Stomach (tissue), 9 donors: ENCODE measurements around the gene CEMIP. TPM values are rescaled to one million over a fixed set of nuclear protein-coding genes. Genes with fewer than 3 reads are reported as not detected.

ENCODE experiments used
- DNase-seq, 2 donors: peaks; one replicate each; pipeline versions ENCODE4 v3.0.0 to v3.0.0-alpha.2; 2013 to 2019
- H3K27ac ChIP-seq, 5 donors: fragments of 200-600 bp in 4 of 5; sonication (generic) in 4 of 5; one replicate each; pipeline ENCODE4 v1.5.1; 2013 to 2019; ENCODE audit warnings: mild to moderate bottlenecking in 1 of 5, moderate library complexity in 1 of 5
- H3K27me3 ChIP-seq, 3 donors: fragments of 200-600 bp; sonication (generic); one replicate each; pipeline ENCODE4 v1.5.1; 2017 to 2019; ENCODE audit warnings: mixed run types in 1 of 3
- H3K36me3 ChIP-seq, 4 donors: fragments of 200-600 bp; sonication (generic); 1 replicate in 3 of 4; 2 replicates in 1 of 4; pipeline ENCODE4 v1.5.1; 2016 to 2019
- H3K4me1 ChIP-seq, 4 donors: fragments of 200-600 bp; sonication (generic); one replicate each; pipeline ENCODE4 v1.5.1; 2016 to 2019
- H3K4me3 ChIP-seq, 4 donors: fragments of 200-600 bp; sonication (generic) in 3 of 4; one replicate each; pipeline ENCODE4 v1.5.1; 2016 to 2019; ENCODE audit warnings: mild to moderate bottlenecking in 1 of 4
- H3K9me3 ChIP-seq, 4 donors: fragments of 200-600 bp; sonication (generic); one replicate each; pipeline ENCODE4 v1.5.1; 2016 to 2019
- EP300 ChIP-seq: sonication (generic); formaldehyde crosslinking; IDR thresholded peaks from one replicate; pipeline ENCODE4 v1.6.1; 2017; ENCODE audit warnings: antibody characterized with exemption
- POLR2A ChIP-seq, 4 donors: fragments of 450-650 bp; IDR thresholded peaks; one replicate each; pipeline ENCODE4 v1.6.1; 2016; ENCODE audit warnings: antibody characterized with exemption in 4 of 4, control low read depth in 2 of 4, mild to moderate bottlenecking in 1 of 4, moderate library complexity in 1 of 4
- POLR2AphosphoS5 ChIP-seq, 3 donors: sonication (generic); formaldehyde crosslinking; IDR thresholded peaks; one replicate each; pipeline ENCODE4 v1.6.1; 2016; ENCODE audit warnings: antibody characterized with exemption in 3 of 3
- WGBS, 5 donors: extraction: QIAGEN DNeasy Blood & Tissue Kit in 3 of 5; methylation state at CpG; one replicate each; pipeline versions ENCODE4 v1.1.5 to v1.1.7; 2013 to 2018; 5-methylcytosine and 5-hydroxymethylcytosine counted together
- intact Hi-C: fragments of 100-400 bp; cut with DNase I; formaldehyde crosslinking; loops from one replicate; pipeline ENCODE4 v1.15.1; 2023; ENCODE audit warnings: low total_unique reads
- polyA plus RNA-seq, 3 donors: library from polyadenylated mRNA; stranded (reverse); fragments of 200-250 nt; gene quantifications; one replicate each; pipeline ENCODE4 v1.2.3, GENCODE V29; 2013
- total RNA-seq, 5 donors: library from RNA; depleted of rRNA; stranded (reverse); fragments of >200 nt; gene quantifications; one replicate each; pipeline versions ENCODE4 v1.1.0 to v1.2.3, GENCODE V29; 2014 to 2016
- TF ChIP-seq, protein P1 (sequence below), 7 experiments: fragments of 450-650 bp in 4 of 7; fragments of 200-600 bp in 3 of 7; sonication (generic) in 3 of 7; IDR thresholded peaks; one replicate each; pipeline ENCODE4 v1.5.1; 2016 to 2019; ENCODE audit warnings: antibody characterized with exemption in 7 of 7, control low read depth in 2 of 7, mild to moderate bottlenecking in 1 of 7
- donor health status: healthy with polysubstance abuse.
- donor health status: Bipolar disorder and iron deficiency.
- donor health status: healthy.

Gene CEMIP
- total and polyA plus RNA-seq, 8 donors: 0.53 to 2.6 (median 1.4) TPM; not detected in 4

DNA sequence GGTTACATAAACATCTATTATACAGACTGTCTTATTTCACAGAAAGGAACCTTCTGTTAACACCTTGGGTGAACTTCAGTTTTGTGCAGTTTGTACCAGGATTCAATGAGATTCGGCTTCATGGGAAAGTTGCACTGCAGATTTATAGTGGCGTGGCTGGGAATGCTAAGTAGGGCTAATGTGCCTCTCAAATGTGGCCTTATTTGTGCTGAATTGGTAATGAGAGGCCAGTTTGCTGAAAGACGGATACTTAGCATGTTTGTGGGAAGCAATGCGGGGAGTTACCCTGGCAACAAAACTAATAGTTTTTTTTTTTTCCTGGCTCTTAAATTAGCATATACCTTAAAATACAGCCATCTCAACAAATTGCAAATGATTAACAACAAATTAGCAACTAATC, 28.6 kb upstream of the CEMIP start:
- Histone ChIP-seq H3K27ac (no peak overlapping the region), H3K27me3 (no peaks in the 10 kb centered on the region), H3K4me1 (peaks cover 0 to 6% (median 2%) of the 10 kb centered on the region in 4 donors), H3K9me3 (no peaks in the 10 kb centered on the region), H3K4me3 (no peak overlapping the region), H3K36me3 (peaks cover 5 to 33% (median 28%) of the 10 kb centered on the region in 4 donors)
- TF ChIP-seq POLR2A (IDR thresholded peaks at IDR 0.05) (no peak), EP300 (no peak), POLR2AphosphoS5 (IDR thresholded peaks at IDR 0.05) (no peak)
- TF ChIP-seq, protein P1, sequence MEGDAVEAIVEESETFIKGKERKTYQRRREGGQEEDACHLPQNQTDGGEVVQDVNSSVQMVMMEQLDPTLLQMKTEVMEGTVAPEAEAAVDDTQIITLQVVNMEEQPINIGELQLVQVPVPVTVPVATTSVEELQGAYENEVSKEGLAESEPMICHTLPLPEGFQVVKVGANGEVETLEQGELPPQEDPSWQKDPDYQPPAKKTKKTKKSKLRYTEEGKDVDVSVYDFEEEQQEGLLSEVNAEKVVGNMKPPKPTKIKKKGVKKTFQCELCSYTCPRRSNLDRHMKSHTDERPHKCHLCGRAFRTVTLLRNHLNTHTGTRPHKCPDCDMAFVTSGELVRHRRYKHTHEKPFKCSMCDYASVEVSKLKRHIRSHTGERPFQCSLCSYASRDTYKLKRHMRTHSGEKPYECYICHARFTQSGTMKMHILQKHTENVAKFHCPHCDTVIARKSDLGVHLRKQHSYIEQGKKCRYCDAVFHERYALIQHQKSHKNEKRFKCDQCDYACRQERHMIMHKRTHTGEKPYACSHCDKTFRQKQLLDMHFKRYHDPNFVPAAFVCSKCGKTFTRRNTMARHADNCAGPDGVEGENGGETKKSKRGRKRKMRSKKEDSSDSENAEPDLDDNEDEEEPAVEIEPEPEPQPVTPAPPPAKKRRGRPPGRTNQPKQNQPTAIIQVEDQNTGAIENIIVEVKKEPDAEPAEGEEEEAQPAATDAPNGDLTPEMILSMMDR (IDR thresholded peaks at IDR 0.05): no peak
- intact Hi-C loops: no loop called here
- no peak for DNase-seq
- WGBS, 5 donors: 91 to 97% (median 92%) methylated on average over 4 of the region's 4 CpGs

GRCh38 chr15:80752204-80752603, 27.0 kb upstream of the CEMIP start:
- H3K9me3 ChIP-seq: no peaks in the 10 kb centered on the region
- H3K27me3 ChIP-seq: no peaks in the 10 kb centered on the region
- H3K36me3 ChIP-seq: peaks cover 5 to 42% (median 30%) of the 10 kb centered on the region in 4 donors
- no peak for DNase-seq
- no peak overlapping the region for H3K27ac ChIP-seq
- intact Hi-C loops: no loop called here
- WGBS, 5 donors: 45 to 66% (median 50%) methylated on average over 4 of the region's 4 CpGs
- H3K4me3 ChIP-seq: no peak overlapping the region
- peaks cover 0 to 6% (median 2%) of the 10 kb centered on the region in 4 donors for H3K4me1 ChIP-seq
- TF ChIP-seq EP300: no peak
- TF ChIP-seq POLR2A (IDR thresholded peaks at IDR 0.05): no peak
- no peak for TF ChIP-seq POLR2AphosphoS5 (IDR thresholded peaks at IDR 0.05)

DNA sequence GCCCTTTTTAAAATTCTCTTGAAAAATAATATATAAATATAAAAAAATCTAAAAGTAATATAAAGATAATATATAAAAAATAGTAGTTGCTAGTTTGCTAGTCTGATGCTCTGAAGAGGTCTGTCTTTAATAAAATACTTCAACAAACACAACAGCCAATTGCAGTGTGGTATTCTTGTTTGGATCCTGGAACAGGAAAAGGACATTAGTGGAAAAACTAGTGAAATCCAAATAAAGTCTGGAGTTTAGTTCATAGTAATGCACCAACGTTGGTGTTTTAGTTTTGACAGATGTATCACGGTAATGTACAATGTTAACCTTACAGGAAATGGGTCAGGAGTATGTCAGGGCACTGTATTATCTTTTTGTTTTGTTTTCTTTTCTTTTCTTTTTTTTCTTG, 26.0 kb upstream of the CEMIP start:
- no peak for DNase-seq
- Histone ChIP-seq H3K27me3 (no peaks in the 10 kb centered on the region), H3K4me1 (peaks cover 0 to 11% (median 4%) of the 10 kb centered on the region in 4 donors), H3K36me3 (peaks cover 5 to 42% (median 30%) of the 10 kb centered on the region in 4 donors), H3K9me3 (no peaks in the 10 kb centered on the region), H3K27ac (no peak overlapping the region), H3K4me3 (no peak overlapping the region)
- intact Hi-C loops: no loop called here
- 23 to 44% (median 29%) methylated on average over 2 of the region's 2 CpGs for WGBS, 5 donors
- TF ChIP-seq, protein P1 (IDR thresholded peaks at IDR 0.05): no peak
- TF ChIP-seq EP300 (no peak), POLR2AphosphoS5 (IDR thresholded peaks at IDR 0.05) (no peak), POLR2A (IDR thresholded peaks at IDR 0.05) (no peak)

- Histone ChIP-seq H3K36me3 (peaks cover 5 to 42% (median 30%) of the 10 kb centered on the region in 4 donors), H3K4me3 (no peak overlapping the region), H3K4me1 (peaks cover 0 to 13% (median 5%) of the 10 kb centered on the region in 4 donors), H3K9me3 (no peaks in the 10 kb centered on the region), H3K27ac (no peak overlapping the region), H3K27me3 (no peaks in the 10 kb centered on the region)
- DNase-seq: no peak
- 88 to 90% (median 89%) methylated on average over 8 of the region's 8 CpGs for WGBS, 5 donors
- intact Hi-C loops: no loop called here
- TF ChIP-seq EP300 (no peak), POLR2AphosphoS5 (IDR thresholded peaks at IDR 0.05) (no peak), POLR2A (IDR thresholded peaks at IDR 0.05) (no peak)
- TF ChIP-seq, protein P1 (IDR thresholded peaks at IDR 0.05): no peak
These were observed 25.2 kb upstream of the CEMIP start for GRCh38 chr15:80754014-80754413.

GRCh38 chr15:80755885-80756284, 23.3 kb upstream of the CEMIP start:
- intact Hi-C loops: no loop called here
- Histone ChIP-seq H3K27me3 (no peaks in the 10 kb centered on the region), H3K9me3 (no peaks in the 10 kb centered on the region), H3K4me1 (peaks cover 0 to 13% (median 5%) of the 10 kb centered on the region in 4 donors), H3K27ac (no peak overlapping the region), H3K36me3 (peaks cover 5 to 28% (median 16%) of the 10 kb centered on the region in 4 donors), H3K4me3 (no peak overlapping the region)
- DNase-seq: no peak
- TF ChIP-seq, protein P1 (IDR thresholded peaks at IDR 0.05): no peak
- no peak for TF ChIP-seq EP300
- no peak for TF ChIP-seq POLR2A (IDR thresholded peaks at IDR 0.05)
- TF ChIP-seq POLR2AphosphoS5 (IDR thresholded peaks at IDR 0.05): no peak
- 72 to 82% (median 79%) methylated on average over 3 of the region's 3 CpGs for WGBS, 5 donors
